ENCODE results near the gene SLC2A2. TPM values are rescaled to one million over a fixed set of nuclear protein-coding genes. Genes with fewer than 3 reads are reported as not detected.
A peak's percentile ranks its signal among the peaks of the same experiment; 100 is the strongest.

Gene SLC2A2
- total RNA-seq, 1 donor from 2014 or later = not detected

DNA sequence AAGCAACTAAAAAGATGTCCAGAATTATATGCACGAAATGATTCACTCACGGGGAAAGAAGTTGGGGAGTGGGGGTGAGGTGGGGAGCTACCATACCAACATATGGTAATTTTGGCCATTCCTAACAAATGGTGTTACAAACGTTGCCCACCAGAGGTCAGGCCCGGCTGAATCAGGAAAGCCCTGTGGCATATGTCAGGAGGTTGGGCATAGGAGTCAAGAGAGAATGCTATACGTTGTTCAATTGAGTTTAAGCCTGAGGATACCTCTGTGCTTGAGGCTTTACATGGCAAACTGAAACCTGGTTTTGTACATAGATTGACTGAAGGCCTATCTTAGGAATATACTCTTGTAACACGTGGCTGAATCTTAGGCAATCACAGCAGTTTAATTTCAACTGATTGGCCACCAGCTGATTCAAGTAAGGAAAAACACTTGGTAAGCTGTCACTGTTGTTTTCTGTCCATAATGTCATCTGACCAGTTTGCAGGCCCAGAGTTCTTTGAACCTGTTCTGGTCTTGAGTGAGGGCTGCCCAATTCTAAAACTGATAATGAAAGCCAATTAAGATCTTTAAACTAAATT, 23.4 kb upstream of the SLC2A2 start:
- intact Hi-C loops (cut with DNase I) = loop anchor here (10.0 kb wide), 1 partner anchor 515 kb away; no protein-coding TSS in a partner anchor
- Histone ChIP-seq H3K27me3 (no peaks in the 10 kb centered on the region), H3K27ac (no peak overlapping the region), H3K4me1 (no peaks in the 10 kb centered on the region), H3K4me3 (no peak overlapping the region), H3K36me3 (no peaks in the 10 kb centered on the region), H3K9me3 (no peaks in the 10 kb centered on the region)
- TF ChIP-seq, protein P1, sequence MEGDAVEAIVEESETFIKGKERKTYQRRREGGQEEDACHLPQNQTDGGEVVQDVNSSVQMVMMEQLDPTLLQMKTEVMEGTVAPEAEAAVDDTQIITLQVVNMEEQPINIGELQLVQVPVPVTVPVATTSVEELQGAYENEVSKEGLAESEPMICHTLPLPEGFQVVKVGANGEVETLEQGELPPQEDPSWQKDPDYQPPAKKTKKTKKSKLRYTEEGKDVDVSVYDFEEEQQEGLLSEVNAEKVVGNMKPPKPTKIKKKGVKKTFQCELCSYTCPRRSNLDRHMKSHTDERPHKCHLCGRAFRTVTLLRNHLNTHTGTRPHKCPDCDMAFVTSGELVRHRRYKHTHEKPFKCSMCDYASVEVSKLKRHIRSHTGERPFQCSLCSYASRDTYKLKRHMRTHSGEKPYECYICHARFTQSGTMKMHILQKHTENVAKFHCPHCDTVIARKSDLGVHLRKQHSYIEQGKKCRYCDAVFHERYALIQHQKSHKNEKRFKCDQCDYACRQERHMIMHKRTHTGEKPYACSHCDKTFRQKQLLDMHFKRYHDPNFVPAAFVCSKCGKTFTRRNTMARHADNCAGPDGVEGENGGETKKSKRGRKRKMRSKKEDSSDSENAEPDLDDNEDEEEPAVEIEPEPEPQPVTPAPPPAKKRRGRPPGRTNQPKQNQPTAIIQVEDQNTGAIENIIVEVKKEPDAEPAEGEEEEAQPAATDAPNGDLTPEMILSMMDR (IDR thresholded peaks at IDR 0.05) = peak in 2 of 3 experiments; percentile 30 to 35
- TF ChIP-seq POLR2AphosphoS5 (IDR thresholded peaks at IDR 0.05; ENCODE audit: insufficient read depth in 1 of 2, low read depth in 1 of 2) (no peak), POLR2A (IDR thresholded peaks at IDR 0.05) (no peak)
- DNase-seq (ENCODE audit: extremely low spot score in 2 of 2) = no peak

DNA sequence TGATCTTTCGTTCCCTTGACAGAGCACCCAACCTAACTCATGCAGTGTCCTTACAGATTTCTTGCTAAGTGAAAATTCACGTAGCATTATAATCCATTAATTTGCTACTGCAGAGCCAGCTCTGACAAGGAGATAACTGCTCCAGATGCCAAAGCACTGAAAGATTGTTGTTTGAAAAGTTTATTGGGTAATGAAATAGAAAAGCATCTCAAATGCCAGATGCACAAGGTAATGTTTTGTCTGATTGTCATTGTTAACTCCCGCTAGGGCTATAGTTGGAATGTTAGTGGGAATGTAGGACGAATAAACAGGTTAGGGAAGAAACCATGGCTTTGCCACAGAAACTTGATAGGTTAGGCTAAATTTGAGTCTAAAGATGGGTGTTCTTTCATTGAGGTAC, 20.2 kb upstream of the SLC2A2 start:
- no peaks in the 10 kb centered on the region for H3K36me3 ChIP-seq
- intact Hi-C loops (cut with DNase I) = loop anchor here (10.0 kb wide), 1 partner anchor 518 kb away; no protein-coding TSS in a partner anchor
- no peaks in the 10 kb centered on the region for H3K4me1 ChIP-seq
- no peak for TF ChIP-seq POLR2AphosphoS5 (IDR thresholded peaks at IDR 0.05; ENCODE audit: insufficient read depth in 1 of 2, low read depth in 1 of 2)
- TF ChIP-seq, protein P1 (IDR thresholded peaks at IDR 0.05) = no peak
- TF ChIP-seq POLR2A (IDR thresholded peaks at IDR 0.05) = no peak
- no peak overlapping the region for H3K27ac ChIP-seq
- no peak for DNase-seq (ENCODE audit: extremely low spot score in 2 of 2)
- no peak overlapping the region for H3K4me3 ChIP-seq
- H3K27me3 ChIP-seq = no peaks in the 10 kb centered on the region
- no peaks in the 10 kb centered on the region for H3K9me3 ChIP-seq

DNA sequence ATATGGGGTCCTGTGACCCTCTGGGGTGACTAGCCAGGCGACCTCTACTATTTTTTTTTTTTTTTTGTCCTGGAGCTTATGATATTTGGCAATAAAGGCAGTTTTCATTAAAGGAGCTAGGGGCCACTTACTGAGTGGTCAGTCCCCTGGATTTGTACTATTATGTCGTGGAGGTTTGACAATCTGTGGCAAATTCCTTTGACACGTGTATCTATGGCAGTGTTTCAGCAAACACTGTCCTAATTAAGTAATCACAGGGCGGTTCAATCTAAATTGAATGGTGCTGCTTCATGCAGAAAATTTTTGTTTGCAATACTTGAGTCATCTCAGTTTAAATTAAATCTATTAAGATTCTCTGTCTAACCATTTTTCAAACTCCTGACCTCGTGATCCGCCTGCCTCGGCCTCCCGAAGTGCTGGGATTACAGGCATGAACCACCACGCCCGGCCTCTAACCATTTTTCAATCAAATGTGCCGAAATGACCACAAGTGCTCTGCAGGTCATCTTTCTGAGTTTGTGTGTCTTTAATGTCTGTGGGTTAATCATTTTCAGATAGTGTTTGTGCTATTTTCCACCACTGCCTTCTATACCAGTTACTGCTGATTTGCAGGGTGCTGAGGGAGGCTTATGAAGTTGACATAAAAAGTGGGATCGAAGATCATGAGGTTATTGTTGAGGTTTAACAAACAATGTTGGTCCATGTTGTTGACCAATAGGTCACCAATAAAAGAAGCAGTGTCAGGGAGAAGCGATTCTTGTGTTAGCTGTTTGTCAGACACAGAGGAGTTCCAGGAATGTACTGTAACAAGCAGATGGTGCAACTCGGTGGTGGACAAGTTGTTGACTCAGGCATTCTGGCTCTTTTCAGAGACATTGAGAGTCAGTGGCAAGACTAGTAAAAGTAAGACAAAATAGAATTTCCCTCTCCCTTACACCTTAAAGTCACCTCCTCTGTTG, 18.6 kb upstream of the SLC2A2 start:
- no peak overlapping the region for H3K27ac ChIP-seq
- intact Hi-C loops (cut with DNase I) = loop anchor here (10.0 kb wide), 1 partner anchor 520 kb away; no protein-coding TSS in a partner anchor
- TF ChIP-seq POLR2A (IDR thresholded peaks at IDR 0.05) = no peak
- no peak for TF ChIP-seq POLR2AphosphoS5 (IDR thresholded peaks at IDR 0.05; ENCODE audit: insufficient read depth in 1 of 2, low read depth in 1 of 2)
- TF ChIP-seq, protein P1 (IDR thresholded peaks at IDR 0.05) = no peak
- no peaks in the 10 kb centered on the region for H3K36me3 ChIP-seq
- no peaks in the 10 kb centered on the region for H3K4me1 ChIP-seq
- no peak for DNase-seq (ENCODE audit: extremely low spot score in 2 of 2)
- no peaks in the 10 kb centered on the region for H3K27me3 ChIP-seq
- no peak overlapping the region for H3K4me3 ChIP-seq
- H3K9me3 ChIP-seq = no peaks in the 10 kb centered on the region

DNA sequence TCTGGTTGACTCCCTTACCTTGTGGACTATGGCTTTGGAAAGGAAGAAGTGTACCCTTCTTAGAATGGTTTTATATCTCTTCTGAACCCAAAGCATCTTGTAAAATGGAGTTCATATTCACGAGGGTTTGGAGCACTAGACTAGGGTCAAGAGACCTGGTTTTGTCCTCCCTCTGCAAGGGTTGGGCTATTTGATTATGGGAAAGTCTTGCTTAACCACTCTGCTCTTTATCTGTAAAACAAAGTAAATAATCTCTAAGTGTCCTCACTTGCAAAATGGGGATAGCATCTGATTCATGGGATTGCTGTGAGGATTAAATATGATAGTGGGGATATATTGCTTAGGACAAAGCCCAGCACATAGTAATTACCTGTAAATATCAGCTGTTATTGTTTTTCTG, 17.9 kb upstream of the SLC2A2 start:
- Histone ChIP-seq H3K27me3 (no peaks in the 10 kb centered on the region), H3K9me3 (no peaks in the 10 kb centered on the region), H3K27ac (no peak overlapping the region), H3K36me3 (no peaks in the 10 kb centered on the region), H3K4me3 (no peak overlapping the region), H3K4me1 (no peaks in the 10 kb centered on the region)
- no peak for DNase-seq (ENCODE audit: extremely low spot score in 2 of 2)
- TF ChIP-seq POLR2A (IDR thresholded peaks at IDR 0.05) (no peak), POLR2AphosphoS5 (IDR thresholded peaks at IDR 0.05; ENCODE audit: insufficient read depth in 1 of 2, low read depth in 1 of 2) (no peak)
- TF ChIP-seq, protein P1 (IDR thresholded peaks at IDR 0.05) = no peak
- intact Hi-C loops (cut with DNase I) = loop anchor here (10.0 kb wide), 1 partner anchor 520 kb away; no protein-coding TSS in a partner anchor
